ENCODE data around the gene CDX1.

Gene CDX1

GRCh38 chr5:150131461-150131860 lies 35.1 kb upstream of the CDX1 start:
- DNase-seq (ENCODE audit: low read depth in 2 of 2): no peak

GRCh38 chr5:150131978-150132694 lies 34.4 kb upstream of the CDX1 start:
- no peak for DNase-seq (ENCODE audit: low read depth in 2 of 2)

GRCh38 chr5:150132740-150133139 lies 33.8 kb upstream of the CDX1 start:
- no peak for DNase-seq (ENCODE audit: low read depth in 2 of 2)

GRCh38 chr5:150133581-150134197 lies 32.9 kb upstream of the CDX1 start:
- DNase-seq (ENCODE audit: low read depth in 2 of 2): no peak

- no peak for DNase-seq (ENCODE audit: low read depth in 2 of 2)
Observed at GRCh38 chr5:150134198-150134588, 32.4 kb upstream of the CDX1 start.

- DNase-seq (ENCODE audit: low read depth in 2 of 2): no peak
Observed at GRCh38 chr5:150135557-150136304, 30.8 kb upstream of the CDX1 start.

GRCh38 chr5:150136305-150137167 lies 30.0 kb upstream of the CDX1 start:
- DNase-seq (ENCODE audit: low read depth in 2 of 2): no peak

GRCh38 chr5:150137168-150137957 lies 29.2 kb upstream of the CDX1 start:
- no peak for DNase-seq (ENCODE audit: low read depth in 2 of 2)

- DNase-seq (ENCODE audit: low read depth in 2 of 2): no peak
Observed at GRCh38 chr5:150137997-150138396, 28.6 kb upstream of the CDX1 start.

GRCh38 chr5:150138551-150139265 lies 27.9 kb upstream of the CDX1 start:
- no peak for DNase-seq (ENCODE audit: low read depth in 2 of 2)

- DNase-seq (ENCODE audit: low read depth in 2 of 2): no peak
Observed at GRCh38 chr5:150139334-150139733, 27.2 kb upstream of the CDX1 start.

GRCh38 chr5:150140830-150141229 lies 25.7 kb upstream of the CDX1 start:
- no peak for DNase-seq (ENCODE audit: low read depth in 2 of 2)

- DNase-seq (ENCODE audit: low read depth in 2 of 2): no peak
Observed at GRCh38 chr5:150141544-150142184, 24.9 kb upstream of the CDX1 start.

- DNase-seq (ENCODE audit: low read depth in 2 of 2): no peak
Observed at GRCh38 chr5:150142185-150142958, 24.2 kb upstream of the CDX1 start.

- no peak for DNase-seq (ENCODE audit: low read depth in 2 of 2)
Observed at GRCh38 chr5:150142959-150143349, 23.6 kb upstream of the CDX1 start.

GRCh38 chr5:150143350-150144245 lies 23.0 kb upstream of the CDX1 start:
- no peak for DNase-seq (ENCODE audit: low read depth in 2 of 2)

- DNase-seq (ENCODE audit: low read depth in 2 of 2): no peak
Observed at GRCh38 chr5:150144246-150144801, 22.3 kb upstream of the CDX1 start.

GRCh38 chr5:150144879-150145278 lies 21.7 kb upstream of the CDX1 start:
- DNase-seq (ENCODE audit: low read depth in 2 of 2): no peak

Data from stimulated activated CD8-positive, alpha-beta memory T cell treated with anti-CD3 and anti-CD28 coated beads, Interleukin-15, amount 100 ng/mL, for 4 hours (primary cell).